HG02678 (cell line): Measurements from ENCODE around the gene CEACAM18.

Experiments
- ATAC-seq: cut with Tn5 transposase; IDR thresholded peaks from one replicate; pipeline ENCODE4 v1.9.1; 2021; ENCODE audit warnings: mild to moderate bottlenecking, moderate library complexity; ENCODE audit not compliant: unreplicated experiment

Gene CEACAM18

DNA sequence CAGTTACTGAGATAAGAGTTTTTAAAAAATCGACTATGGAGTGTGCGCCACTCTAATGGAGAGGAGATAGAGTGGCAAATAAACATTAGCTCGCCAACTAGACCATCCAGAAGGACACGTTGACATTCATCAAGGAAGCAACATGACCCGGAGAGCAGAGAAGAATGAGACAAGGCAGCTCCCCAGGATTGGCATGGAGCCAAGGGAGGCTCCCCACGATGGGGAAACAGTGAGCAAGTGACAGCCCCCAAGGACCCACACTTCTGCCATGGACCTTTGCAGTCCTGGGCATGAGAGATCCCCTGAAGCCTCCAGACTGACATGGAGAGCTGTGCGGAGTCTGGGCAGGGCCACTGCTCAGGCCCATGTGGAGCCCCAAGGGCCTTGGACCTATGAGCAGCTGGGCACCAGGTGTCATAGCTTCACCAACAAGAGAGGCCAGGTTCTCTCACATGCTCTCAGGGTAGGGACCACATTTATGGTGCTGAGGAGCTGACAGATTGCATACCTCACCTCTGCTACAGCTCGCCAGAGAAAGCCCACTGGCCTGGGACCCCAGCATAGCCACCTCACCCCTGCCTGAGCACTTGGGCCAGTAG is 46.4 kb downstream of the CEACAM18 start:
- no peak for ATAC-seq

DNA sequence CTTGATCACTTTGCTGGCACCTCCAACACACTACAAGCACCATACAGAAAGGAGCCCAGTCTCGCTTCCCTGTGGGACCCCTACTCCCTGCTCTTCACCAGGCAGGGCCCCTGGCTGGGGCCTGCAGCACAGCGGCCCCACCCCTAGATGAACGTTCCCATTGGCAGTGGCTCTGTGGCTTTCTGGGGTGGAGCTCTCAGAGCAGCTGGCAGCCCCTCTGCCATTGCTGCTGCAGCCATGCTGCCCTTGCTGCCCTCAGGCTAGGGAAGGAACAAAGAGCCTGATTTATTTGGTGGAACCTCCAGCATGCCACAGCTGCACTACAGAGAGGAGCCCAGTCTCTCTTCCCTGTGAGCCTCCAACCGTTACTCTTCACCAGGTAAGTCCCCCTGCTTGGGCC is 47.3 kb downstream of the CEACAM18 start:
- no peak for ATAC-seq

DNA sequence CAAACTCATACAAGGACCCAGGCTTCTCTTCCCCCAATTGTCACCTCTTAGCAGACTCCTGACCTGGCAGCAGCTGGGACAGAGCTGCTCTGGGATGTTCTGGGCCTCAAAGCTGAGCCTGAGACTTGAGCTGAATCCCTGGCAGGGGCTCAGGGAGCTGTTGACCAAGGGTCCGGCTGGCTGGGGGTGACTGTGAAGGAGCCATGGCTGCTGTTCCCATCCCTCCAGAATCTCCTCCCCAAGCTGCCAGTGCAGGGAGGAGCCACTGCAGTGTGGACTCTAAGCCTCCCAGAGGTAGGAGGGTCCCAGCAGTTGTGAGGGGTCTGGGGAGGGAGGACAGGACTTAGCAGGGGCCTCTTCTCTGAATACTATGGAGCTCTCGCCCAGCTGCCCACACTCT is 51.0 kb downstream of the CEACAM18 start:
- no peak for ATAC-seq

DNA sequence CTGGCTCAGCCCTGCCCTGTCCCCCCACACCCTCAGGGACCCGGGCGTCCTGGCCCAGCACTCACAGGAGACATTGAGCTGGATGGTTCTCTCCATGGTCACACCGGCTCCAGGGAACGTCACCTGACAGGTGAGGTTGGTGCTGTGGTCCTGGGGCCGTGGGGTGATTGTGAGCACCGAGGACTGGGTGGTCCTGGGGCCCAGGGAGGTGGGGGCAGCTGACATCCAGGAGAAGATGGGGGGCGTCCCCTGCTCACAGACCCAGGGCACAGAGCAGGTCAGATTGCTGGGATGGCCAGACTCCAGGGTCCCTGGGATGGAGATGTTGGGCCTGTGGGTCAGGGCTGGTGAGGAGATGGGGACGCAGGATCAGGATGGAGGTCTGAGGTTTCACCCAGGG is 52.3 kb downstream of the CEACAM18 start:
- no peak for ATAC-seq

DNA sequence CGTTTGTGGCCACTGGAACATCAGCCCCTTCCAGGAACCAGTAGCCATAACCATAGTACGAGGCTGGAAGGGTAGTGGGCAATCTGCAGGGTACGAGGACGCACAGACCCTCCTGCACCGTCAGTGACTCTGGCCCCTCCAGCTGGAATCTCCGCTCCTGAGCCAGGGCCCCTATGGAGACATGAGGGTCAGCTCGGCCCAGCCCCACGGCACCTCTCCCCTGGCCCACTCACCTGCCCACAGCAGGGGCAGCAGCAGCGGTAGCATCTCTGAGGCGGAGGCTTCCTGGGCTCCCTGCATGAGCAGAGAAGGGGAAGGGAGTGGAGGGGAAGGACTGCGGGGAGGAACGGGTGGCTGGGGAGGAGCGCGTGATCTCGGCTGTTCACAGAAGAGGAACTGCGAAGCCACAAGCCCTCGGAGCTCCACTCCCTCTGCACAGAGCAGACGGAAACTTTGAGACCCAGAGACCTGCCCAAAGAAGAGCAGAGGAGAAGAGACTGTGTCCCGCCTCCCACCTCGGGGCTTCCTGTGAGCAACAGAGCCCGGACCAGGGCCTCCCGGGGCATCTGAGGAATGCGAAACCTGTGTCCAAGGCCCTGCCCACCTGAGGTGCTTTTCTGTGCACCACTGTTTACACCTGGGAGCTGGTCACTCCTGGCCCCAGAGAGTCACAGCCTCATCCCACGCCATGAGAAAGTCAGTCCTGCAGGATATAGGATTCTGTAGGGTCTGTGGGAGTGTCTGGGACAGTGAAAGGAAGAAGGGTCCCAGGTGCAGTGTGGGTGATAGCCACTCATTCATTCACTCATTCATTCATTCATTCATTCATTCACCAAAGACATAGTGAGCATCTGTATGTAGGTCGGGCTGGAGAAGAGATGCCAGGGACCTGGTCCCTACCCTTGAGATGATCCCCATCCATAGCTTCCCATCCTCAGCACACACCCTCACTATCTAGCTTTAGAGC is 53.3 kb downstream of the CEACAM18 start, which contains the start of gene SIGLEC6:
Gene SIGLEC6, minus strand, starts transcription at position 322 of the 967 bp plus-strand sequence. Its CDS starts 22 bp downstream, at position 300.
- peak; percentile 55 for ATAC-seq

DNA sequence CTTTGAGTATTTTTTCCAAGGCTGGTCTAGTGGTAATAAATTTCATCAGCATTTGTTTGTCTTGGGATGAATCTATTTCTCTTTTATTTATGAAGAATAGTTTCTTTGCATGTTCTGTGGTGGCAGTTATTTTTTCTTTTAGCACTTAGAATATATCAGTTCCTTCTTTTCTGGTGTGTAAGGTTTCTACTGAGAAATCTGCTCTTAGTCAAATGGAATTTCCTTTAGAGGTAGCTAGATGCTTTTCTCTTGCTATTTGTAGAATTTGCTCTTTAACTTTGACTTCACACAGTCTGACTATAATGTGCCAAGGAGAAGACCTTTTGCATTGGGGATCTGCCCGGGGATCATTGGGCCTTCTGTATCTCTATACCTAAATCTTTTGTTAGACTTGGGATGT is 57.2 kb downstream of the CEACAM18 start:
- ATAC-seq: no peak

DNA sequence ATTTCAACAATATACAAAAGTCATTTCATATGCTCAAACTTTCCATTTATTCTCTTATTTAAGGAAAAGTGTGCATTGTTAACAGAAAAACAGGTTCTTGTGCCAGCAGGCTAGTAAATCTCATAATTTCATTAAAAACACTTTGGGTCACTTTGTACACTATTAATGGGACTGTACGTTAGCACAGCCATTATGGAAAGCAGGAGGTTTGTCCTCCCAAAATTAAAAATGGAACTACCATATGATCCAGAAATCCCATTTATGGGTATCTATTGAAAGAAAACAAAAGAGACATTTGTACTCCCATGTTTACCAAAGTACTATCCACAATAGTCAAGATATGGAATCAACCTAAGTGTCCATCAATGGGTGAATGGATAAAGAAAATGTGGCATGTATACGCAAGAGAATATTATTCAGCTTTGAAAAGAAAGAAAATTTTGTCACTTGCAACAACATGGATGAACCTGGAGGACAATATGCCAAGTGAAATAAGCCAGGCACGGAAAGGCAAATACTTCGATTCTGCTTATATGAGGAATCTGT is 61.6 kb downstream of the CEACAM18 start:
- no peak for ATAC-seq
